HG03575 (cell line): ENCODE results near the gene USP31.

Source experiments
- ATAC-seq: cut with Tn5 transposase; IDR thresholded peaks from one replicate; pipeline ENCODE4 v1.9.1; 2021; ENCODE audit not compliant: unreplicated experiment, insufficient number of reproducible peaks, low FRiP score; ENCODE audit errors: extremely low read depth

USP31 gene, protein sequence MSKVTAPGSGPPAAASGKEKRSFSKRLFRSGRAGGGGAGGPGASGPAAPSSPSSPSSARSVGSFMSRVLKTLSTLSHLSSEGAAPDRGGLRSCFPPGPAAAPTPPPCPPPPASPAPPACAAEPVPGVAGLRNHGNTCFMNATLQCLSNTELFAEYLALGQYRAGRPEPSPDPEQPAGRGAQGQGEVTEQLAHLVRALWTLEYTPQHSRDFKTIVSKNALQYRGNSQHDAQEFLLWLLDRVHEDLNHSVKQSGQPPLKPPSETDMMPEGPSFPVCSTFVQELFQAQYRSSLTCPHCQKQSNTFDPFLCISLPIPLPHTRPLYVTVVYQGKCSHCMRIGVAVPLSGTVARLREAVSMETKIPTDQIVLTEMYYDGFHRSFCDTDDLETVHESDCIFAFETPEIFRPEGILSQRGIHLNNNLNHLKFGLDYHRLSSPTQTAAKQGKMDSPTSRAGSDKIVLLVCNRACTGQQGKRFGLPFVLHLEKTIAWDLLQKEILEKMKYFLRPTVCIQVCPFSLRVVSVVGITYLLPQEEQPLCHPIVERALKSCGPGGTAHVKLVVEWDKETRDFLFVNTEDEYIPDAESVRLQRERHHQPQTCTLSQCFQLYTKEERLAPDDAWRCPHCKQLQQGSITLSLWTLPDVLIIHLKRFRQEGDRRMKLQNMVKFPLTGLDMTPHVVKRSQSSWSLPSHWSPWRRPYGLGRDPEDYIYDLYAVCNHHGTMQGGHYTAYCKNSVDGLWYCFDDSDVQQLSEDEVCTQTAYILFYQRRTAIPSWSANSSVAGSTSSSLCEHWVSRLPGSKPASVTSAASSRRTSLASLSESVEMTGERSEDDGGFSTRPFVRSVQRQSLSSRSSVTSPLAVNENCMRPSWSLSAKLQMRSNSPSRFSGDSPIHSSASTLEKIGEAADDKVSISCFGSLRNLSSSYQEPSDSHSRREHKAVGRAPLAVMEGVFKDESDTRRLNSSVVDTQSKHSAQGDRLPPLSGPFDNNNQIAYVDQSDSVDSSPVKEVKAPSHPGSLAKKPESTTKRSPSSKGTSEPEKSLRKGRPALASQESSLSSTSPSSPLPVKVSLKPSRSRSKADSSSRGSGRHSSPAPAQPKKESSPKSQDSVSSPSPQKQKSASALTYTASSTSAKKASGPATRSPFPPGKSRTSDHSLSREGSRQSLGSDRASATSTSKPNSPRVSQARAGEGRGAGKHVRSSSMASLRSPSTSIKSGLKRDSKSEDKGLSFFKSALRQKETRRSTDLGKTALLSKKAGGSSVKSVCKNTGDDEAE (N-terminal part only)

GRCh38 chr16:23149267-23149992, at the start of gene USP31:
USP31 (minus strand) TSS chr16:23149452; CDS start chr16:23149270, 182 bp downstream.
- ATAC-seq, result peak; percentile 61

- no peak for ATAC-seq
Observed at GRCh38 chr16:23196539-23196938, 47.3 kb upstream of the USP31 start.

- no peak for ATAC-seq
Observed at GRCh38 chr16:23195366-23195978, 46.2 kb upstream of the USP31 start.

DNA sequence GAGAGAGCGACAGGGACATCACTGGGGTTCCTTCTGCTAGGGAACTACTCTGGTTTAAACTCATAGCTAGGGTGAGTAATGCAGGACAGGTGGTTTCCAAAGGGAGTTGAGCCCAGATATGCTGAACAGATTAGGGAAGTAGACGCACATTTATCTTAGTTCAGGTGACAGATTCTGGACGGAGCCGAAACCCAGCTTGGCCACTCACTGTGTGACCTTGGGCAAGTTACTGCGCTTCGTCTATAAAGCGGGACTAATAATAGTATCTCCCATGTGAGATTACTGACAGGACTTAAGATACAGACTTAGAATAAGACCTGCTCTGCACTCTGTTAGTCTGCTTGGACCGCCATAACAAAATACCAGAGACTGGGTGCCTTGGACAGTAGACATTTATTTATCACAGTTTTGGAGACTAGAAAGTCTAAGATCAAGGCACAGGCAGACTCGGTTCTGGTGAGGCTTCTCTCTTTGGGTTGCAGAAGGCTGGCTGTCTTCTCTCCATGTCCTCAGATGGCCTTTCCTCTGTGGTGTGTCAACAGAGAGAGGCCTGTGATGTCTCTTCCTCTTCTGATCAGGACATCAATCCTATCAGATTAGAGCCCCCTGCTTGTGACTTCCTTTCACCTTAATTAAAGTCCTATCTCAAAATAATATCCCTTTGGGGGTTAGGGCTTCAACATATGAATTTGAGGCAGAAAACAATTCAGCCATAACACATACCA, 45.4 kb upstream of the USP31 start:
- no peak for ATAC-seq

- ATAC-seq, result no peak
Observed at GRCh38 chr16:23188911-23189310, 39.7 kb upstream of the USP31 start.

- ATAC-seq, result no peak
Observed at GRCh38 chr16:23187341-23187740, 38.1 kb upstream of the USP31 start.

GRCh38 chr16:23186171-23186570, 36.9 kb upstream of the USP31 start:
- no peak for ATAC-seq

DNA sequence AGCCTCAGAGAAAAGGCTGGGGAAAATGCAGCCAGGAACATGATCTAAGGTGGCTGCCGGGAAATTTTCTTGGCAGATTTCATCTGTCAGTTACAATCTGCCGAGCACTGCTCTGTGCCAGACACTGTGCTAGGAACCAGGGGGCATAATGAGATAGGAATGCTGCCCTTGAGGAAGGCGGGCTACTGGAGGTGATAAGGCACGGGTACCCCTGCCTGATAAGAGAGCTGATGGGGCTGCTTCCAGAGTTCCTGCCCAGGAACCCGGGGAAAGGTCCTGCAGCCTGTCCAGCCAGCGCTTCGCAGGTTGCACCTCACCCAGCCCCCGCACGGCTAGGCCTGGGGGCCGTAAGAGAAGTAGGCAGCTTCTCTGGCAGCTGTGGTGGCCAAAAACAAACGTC, 36.4 kb upstream of the USP31 start:
- ATAC-seq, result no peak

DNA sequence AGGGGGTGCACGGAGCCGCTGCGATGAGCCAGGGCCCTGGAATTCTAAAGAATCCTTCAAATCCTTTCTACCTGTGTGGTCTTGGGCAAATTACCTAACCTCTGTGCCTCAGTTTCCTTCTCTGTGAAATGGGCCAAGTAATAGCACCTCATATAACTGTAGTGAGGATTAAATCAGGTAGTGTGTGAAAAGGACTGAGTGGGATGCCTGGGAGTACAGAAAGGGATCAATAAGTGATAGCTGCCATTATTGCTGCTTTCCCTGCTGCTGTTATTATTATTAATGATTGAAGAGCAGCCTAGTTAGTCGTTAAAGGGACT, 34.3 kb upstream of the USP31 start:
- ATAC-seq, result no peak

GRCh38 chr16:23182679-23183542, 33.7 kb upstream of the USP31 start, which contains the start of gene SCNN1G:
SCNN1G (plus strand) TSS chr16:23182745; CDS start chr16:23186272, 3,527 bp downstream.
- ATAC-seq, result no peak

DNA sequence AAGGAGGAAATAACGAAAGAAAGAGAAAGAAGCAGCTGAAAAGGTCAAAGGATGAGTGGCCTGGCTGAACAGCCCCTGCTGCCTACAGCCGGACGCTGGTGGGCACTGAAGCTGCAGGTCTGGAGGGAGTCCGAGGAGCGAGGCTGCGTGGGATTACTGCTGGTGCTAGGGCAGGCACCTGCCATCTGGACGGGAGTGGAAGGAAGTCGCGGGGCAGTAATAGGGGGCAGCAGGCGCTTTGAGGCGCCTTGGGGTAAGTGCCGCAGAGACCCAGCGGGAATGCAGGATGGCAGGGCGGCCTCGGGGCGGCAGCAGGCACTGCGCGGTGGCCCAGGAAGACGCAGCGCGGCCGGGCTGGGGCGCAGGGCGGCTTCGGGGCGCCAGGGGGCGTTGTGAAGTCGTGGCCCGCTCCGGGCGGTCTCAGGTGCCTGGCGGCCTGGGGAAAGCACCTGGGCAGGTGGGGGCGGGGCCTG, 33.0 kb upstream of the USP31 start:
- ATAC-seq, result no peak

- ATAC-seq, result no peak
Observed at GRCh38 chr16:23181506-23181905, 32.3 kb upstream of the USP31 start.

- ATAC-seq, result no peak
Observed at GRCh38 chr16:23175651-23176050, 26.4 kb upstream of the USP31 start.

DNA sequence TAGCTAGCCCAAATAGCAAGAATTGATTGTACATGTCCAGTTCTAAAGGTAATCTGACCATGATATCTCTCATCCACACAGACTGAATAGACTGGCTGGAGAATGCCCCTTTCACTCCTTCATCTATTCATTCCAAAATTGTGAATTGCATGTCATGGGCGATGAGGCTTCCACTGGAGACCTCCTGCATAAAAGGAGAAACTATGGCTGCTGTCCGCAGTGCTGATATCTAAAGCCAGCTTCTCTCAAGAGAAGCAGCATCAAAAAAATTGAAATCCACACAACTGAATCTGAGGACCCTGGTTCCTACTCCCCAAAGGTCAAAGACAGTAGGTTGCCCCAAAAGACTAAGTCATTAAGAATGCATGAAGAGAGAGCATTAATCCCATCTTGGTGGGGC, 25.4 kb upstream of the USP31 start:
- ATAC-seq, result no peak

- no peak for ATAC-seq
Observed at GRCh38 chr16:23172994-23173393, 23.7 kb upstream of the USP31 start.

DNA sequence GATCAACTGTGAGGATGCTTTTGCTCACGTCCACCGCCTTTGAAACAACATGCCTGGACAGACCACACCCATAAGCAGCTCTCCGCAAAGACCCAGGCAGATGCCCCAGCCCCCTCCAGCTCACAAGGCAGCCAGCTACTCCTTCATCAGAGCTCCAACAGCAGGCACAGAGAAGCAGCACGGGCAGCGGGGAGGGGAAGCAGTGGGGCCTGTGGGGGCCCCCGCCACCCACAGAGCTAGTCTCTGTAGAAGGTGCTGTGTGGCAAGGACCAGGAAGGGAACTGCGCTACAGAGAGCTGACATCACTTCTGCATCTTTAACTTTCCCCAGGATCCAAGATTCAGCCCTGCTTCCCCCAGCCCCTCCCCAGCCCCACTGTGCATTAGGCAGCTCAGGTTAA, 23.3 kb upstream of the USP31 start:
- ATAC-seq, result no peak

DNA sequence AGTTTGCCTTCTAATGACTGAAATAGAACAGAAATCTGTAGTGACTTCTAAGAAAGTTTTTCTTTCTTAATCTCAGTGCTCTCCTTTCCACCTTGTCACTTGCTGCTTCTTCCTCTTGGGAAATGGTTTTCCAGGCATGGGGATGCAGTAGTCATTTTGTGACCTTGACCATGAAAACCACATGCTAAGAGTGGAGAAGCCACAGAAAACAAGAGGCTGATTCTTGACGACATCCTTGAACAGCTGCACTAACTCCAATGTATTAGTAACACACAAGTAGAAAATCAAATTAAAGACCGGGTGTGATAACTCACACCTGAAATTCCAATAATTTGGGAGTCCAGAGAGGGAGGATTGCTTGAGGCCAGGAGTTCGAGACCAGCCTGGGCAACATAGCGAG, 15.5 kb upstream of the USP31 start:
- no peak for ATAC-seq
